ENCODE results near the gene ZSCAN16. TPM values are rescaled to one million over a fixed set of nuclear protein-coding genes. Genes with fewer than 3 reads are reported as not detected.
A peak's percentile ranks its signal among the peaks of the same experiment; 100 is the strongest.

The ZSCAN16 gene
- total and polyA plus RNA-seq, 10 of the 15 experiments (the other 5 are each of a cell fraction or from before 2014, with no cell fraction given) = 4.6 to 13.8 (median 10.3) TPM

- no peak for TF ChIP-seq IRF5 (IDR thresholded peaks at IDR 0.05; ENCODE audit: borderline replicate concordance)
- TF ChIP-seq NR2C2 (IDR thresholded peaks at IDR 0.05; ENCODE audit: borderline replicate concordance, control insufficient read depth, insufficient read length, low read depth) = no peak
- TF ChIP-seq PBX3 (IDR thresholded peaks at IDR 0.05; ENCODE audit: insufficient replicate concordance, low read depth, low read length) = no peak
- no peak for TF ChIP-seq YBX1 (IDR thresholded peaks at IDR 0.05)
- TF ChIP-seq RAD51 (IDR thresholded peaks at IDR 0.05) = no peak
- no peak for TF ChIP-seq HSF1 (IDR thresholded peaks at IDR 0.05; ENCODE audit: low read depth, low read length)
- 0 out of 2 replicates have a peak, but pooled peaks have one; percentile 49 for TF ChIP-seq CBX5 (IDR thresholded peaks at IDR 0.05; ENCODE audit: low read depth)
- peak; percentile 48; the same call in 1 of the 2 replicates for TF ChIP-seq TCF3 (IDR thresholded peaks at IDR 0.05; ENCODE audit: borderline replicate concordance, insufficient read depth, low read depth, low read length)
- TF ChIP-seq CHD1 (IDR thresholded peaks at IDR 0.05; ENCODE audit: low read depth, low read length) = 0 out of 2 replicates have a peak, but pooled peaks have one; percentile 56
- TF ChIP-seq MYB (IDR thresholded peaks at IDR 0.05; ENCODE audit: borderline replicate concordance, low read depth, low read length) = 0 out of 2 replicates have a peak, but pooled peaks have one; percentile 59
- TF ChIP-seq SMARCA5 (IDR thresholded peaks at IDR 0.05) = peak; percentile 94
- no peak for TF ChIP-seq HDAC2 (IDR thresholded peaks at IDR 0.05)
- peak; percentile 49; the same call in 1 of the 2 replicates for TF ChIP-seq SREBF1 (IDR thresholded peaks at IDR 0.05; ENCODE audit: low read length)
- TF ChIP-seq PAX8 (IDR thresholded peaks at IDR 0.05) = no peak
- no peak for TF ChIP-seq CHD4 (IDR thresholded peaks at IDR 0.05)
- TF ChIP-seq CTCF (IDR thresholded peaks at IDR 0.05 in 2 of 3, conservative IDR thresholded peaks at IDR 0.05 in 1 of 3; ENCODE audit: control insufficient read depth in 2 of 3, extremely low read depth in 1 of 3, insufficient read depth in 1 of 3, low read depth in 3 of 3, low read length in 3 of 3) = peak; percentile 47 to 80 (median 58)
- peak; percentile 93 for TF ChIP-seq ZBTB40 (IDR thresholded peaks at IDR 0.05; ENCODE audit: borderline replicate concordance)
- TF ChIP-seq ZNF24 (IDR thresholded peaks at IDR 0.05) = peak; percentile 55; the same call in 1 of the 2 replicates
- peak; percentile 92 for TF ChIP-seq SMAD5 (IDR thresholded peaks at IDR 0.05; ENCODE audit: low read depth)
Observed at GRCh38 chr6:28104392-28105244, 19.8 kb upstream of the ZSCAN16 start (continued).

Measured in GM12878 (cell line).